ENCODE results near the gene INPP5F. TPM values are rescaled to one million over a fixed set of nuclear protein-coding genes. Genes with fewer than 3 reads are reported as not detected.

INPP5F gene
- total and polyA plus RNA-seq, 2 experiments from 2014 or later, result 41.4 to 86.0 TPM

DNA sequence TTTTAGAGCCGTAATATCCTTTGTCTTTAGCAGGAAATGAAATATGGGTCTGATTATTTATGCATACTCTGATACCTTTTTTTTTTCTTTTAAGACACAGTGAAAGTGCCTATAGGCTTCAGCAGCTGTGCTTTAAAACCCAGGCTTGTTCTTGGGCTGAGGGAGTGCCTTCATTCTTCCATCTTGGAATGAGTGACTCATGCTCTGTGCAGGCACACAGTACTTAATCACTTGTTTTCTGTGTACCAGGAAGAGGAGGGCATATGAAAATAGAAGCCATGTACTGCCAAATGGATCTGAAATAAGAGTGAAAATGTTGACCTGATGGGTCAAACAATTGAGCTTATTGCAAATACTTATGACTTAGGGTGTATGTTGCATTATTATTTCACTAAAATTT, 12.0 kb downstream of the INPP5F start:
- H3K4me3 ChIP-seq, result no peak overlapping the region
- peak; percentile 55 for ATAC-seq
- no peak overlapping the region for H3K4me2 ChIP-seq
- peak; percentile 47 for DNase-seq (ENCODE audit: low spot score)
- peaks cover 3% of the 10 kb centered on the region for H3K27me3 Mint-ChIP-seq (ENCODE audit: insufficient read depth, low read depth, poor library complexity)
- H3K79me2 ChIP-seq (replicated peaks; ENCODE audit: insufficient read depth), result peaks cover 63% of the 10 kb centered on the region
- no peak overlapping the region for H3K4me3 Mint-ChIP-seq
- peaks cover 37% of the 10 kb centered on the region for H3K4me1 Mint-ChIP-seq
- TF ChIP-seq POLR2AphosphoS5 (IDR thresholded peaks at IDR 0.05; ENCODE audit: low read depth) (no peak), EZH2 (IDR thresholded peaks at IDR 0.05; ENCODE audit: low read depth, unreplicated experiment) (no peak), EZH2phosphoT487 (IDR thresholded peaks at IDR 0.05; ENCODE audit: unreplicated experiment) (no peak), ZNF331 (CRISPR knock-in tag; IDR thresholded peaks at IDR 0.05; ENCODE audit: low read depth) (no peak), ZNF114 (CRISPR knock-in tag; IDR thresholded peaks at IDR 0.05) (no peak), STAT1 (IDR thresholded peaks at IDR 0.05; ENCODE audit: unreplicated experiment) (no peak), CREB1 (CRISPR knock-in tag; IDR thresholded peaks at IDR 0.05; ENCODE audit: low read depth) (no peak), JUNB (IDR thresholded peaks at IDR 0.05; ENCODE audit: unreplicated experiment) (no peak), NANOG (IDR thresholded peaks at IDR 0.05; ENCODE audit: borderline replicate concordance) (no peak)
- TF ChIP-seq, protein P1, sequence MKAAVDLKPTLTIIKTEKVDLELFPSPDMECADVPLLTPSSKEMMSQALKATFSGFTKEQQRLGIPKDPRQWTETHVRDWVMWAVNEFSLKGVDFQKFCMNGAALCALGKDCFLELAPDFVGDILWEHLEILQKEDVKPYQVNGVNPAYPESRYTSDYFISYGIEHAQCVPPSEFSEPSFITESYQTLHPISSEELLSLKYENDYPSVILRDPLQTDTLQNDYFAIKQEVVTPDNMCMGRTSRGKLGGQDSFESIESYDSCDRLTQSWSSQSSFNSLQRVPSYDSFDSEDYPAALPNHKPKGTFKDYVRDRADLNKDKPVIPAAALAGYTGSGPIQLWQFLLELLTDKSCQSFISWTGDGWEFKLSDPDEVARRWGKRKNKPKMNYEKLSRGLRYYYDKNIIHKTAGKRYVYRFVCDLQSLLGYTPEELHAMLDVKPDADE (IDR thresholded peaks at IDR 0.05), result no peak
- TF ChIP-seq, protein P2, sequence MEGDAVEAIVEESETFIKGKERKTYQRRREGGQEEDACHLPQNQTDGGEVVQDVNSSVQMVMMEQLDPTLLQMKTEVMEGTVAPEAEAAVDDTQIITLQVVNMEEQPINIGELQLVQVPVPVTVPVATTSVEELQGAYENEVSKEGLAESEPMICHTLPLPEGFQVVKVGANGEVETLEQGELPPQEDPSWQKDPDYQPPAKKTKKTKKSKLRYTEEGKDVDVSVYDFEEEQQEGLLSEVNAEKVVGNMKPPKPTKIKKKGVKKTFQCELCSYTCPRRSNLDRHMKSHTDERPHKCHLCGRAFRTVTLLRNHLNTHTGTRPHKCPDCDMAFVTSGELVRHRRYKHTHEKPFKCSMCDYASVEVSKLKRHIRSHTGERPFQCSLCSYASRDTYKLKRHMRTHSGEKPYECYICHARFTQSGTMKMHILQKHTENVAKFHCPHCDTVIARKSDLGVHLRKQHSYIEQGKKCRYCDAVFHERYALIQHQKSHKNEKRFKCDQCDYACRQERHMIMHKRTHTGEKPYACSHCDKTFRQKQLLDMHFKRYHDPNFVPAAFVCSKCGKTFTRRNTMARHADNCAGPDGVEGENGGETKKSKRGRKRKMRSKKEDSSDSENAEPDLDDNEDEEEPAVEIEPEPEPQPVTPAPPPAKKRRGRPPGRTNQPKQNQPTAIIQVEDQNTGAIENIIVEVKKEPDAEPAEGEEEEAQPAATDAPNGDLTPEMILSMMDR (conservative IDR thresholded peaks at IDR 0.05; ENCODE audit: low read depth in 2 of 2), result no peak
- TF ChIP-seq, protein P3, sequence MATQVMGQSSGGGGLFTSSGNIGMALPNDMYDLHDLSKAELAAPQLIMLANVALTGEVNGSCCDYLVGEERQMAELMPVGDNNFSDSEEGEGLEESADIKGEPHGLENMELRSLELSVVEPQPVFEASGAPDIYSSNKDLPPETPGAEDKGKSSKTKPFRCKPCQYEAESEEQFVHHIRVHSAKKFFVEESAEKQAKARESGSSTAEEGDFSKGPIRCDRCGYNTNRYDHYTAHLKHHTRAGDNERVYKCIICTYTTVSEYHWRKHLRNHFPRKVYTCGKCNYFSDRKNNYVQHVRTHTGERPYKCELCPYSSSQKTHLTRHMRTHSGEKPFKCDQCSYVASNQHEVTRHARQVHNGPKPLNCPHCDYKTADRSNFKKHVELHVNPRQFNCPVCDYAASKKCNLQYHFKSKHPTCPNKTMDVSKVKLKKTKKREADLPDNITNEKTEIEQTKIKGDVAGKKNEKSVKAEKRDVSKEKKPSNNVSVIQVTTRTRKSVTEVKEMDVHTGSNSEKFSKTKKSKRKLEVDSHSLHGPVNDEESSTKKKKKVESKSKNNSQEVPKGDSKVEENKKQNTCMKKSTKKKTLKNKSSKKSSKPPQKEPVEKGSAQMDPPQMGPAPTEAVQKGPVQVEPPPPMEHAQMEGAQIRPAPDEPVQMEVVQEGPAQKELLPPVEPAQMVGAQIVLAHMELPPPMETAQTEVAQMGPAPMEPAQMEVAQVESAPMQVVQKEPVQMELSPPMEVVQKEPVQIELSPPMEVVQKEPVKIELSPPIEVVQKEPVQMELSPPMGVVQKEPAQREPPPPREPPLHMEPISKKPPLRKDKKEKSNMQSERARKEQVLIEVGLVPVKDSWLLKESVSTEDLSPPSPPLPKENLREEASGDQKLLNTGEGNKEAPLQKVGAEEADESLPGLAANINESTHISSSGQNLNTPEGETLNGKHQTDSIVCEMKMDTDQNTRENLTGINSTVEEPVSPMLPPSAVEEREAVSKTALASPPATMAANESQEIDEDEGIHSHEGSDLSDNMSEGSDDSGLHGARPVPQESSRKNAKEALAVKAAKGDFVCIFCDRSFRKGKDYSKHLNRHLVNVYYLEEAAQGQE (IDR thresholded peaks at IDR 0.05; ENCODE audit: unreplicated experiment), result no peak
- TF ChIP-seq, protein P4, sequence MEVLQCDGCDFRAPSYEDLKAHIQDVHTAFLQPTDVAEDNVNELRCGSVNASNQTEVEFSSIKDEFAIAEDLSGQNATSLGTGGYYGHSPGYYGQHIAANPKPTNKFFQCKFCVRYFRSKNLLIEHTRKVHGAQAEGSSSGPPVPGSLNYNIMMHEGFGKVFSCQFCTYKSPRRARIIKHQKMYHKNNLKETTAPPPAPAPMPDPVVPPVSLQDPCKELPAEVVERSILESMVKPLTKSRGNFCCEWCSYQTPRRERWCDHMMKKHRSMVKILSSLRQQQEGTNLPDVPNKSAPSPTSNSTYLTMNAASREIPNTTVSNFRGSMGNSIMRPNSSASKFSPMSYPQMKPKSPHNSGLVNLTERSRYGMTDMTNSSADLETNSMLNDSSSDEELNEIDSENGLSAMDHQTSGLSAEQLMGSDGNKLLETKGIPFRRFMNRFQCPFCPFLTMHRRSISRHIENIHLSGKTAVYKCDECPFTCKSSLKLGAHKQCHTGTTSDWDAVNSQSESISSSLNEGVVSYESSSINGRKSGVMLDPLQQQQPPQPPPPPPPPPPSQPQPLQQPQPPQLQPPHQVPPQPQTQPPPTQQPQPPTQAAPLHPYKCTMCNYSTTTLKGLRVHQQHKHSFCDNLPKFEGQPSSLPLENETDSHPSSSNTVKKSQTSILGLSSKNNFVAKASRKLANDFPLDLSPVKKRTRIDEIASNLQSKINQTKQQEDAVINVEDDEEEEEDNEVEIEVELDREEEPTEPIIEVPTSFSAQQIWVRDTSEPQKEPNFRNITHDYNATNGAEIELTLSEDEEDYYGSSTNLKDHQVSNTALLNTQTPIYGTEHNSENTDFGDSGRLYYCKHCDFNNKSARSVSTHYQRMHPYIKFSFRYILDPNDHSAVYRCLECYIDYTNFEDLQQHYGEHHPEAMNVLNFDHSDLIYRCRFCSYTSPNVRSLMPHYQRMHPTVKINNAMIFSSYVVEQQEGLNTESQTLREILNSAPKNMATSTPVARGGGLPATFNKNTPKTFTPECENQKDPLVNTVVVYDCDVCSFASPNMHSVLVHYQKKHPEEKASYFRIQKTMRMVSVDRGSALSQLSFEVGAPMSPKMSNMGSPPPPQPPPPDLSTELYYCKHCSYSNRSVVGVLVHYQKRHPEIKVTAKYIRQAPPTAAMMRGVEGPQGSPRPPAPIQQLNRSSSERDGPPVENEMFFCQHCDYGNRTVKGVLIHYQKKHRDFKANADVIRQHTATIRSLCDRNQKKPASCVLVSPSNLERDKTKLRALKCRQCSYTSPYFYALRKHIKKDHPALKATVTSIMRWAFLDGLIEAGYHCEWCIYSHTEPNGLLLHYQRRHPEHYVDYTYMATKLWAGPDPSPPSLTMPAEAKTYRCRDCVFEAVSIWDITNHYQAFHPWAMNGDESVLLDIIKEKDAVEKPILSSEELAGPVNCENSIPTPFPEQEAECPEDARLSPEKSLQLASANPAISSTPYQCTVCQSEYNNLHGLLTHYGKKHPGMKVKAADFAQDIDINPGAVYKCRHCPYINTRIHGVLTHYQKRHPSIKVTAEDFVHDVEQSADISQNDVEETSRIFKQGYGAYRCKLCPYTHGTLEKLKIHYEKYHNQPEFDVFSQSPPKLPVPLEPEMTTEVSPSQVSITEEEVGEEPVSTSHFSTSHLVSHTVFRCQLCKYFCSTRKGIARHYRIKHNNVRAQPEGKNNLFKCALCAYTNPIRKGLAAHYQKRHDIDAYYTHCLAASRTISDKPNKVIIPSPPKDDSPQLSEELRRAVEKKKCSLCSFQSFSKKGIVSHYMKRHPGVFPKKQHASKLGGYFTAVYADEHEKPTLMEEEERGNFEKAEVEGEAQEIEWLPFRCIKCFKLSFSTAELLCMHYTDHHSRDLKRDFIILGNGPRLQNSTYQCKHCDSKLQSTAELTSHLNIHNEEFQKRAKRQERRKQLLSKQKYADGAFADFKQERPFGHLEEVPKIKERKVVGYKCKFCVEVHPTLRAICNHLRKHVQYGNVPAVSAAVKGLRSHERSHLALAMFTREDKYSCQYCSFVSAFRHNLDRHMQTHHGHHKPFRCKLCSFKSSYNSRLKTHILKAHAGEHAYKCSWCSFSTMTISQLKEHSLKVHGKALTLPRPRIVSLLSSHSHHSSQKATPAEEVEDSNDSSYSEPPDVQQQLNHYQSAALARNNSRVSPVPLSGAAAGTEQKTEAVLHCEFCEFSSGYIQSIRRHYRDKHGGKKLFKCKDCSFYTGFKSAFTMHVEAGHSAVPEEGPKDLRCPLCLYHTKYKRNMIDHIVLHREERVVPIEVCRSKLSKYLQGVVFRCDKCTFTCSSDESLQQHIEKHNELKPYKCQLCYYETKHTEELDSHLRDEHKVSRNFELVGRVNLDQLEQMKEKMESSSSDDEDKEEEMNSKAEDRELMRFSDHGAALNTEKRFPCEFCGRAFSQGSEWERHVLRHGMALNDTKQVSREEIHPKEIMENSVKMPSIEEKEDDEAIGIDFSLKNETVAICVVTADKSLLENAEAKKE (CRISPR knock-in tag; IDR thresholded peaks at IDR 0.05), result no peak
- H3K9me2 ChIP-seq (ENCODE audit: insufficient read depth), result no peaks in the 10 kb centered on the region
- H3K4me1 ChIP-seq (ENCODE audit: insufficient read depth), result peaks cover 34% of the 10 kb centered on the region
- H2AFZ ChIP-seq, result no peak overlapping the region
- H3F3A ChIP-seq (replicated peaks; ENCODE audit: low read depth), result no peaks in the 10 kb centered on the region
- H4K20me1 ChIP-seq (replicated peaks; ENCODE audit: insufficient read depth), result no peaks in the 10 kb centered on the region
- no peak overlapping the region for H3K27ac ChIP-seq (ENCODE audit: low read depth)
- no peaks in the 10 kb centered on the region for H3K36me3 Mint-ChIP-seq (ENCODE audit: low read depth)
- no peaks in the 10 kb centered on the region for H3K9me3 Mint-ChIP-seq
- H3K27me3 ChIP-seq (ENCODE audit: insufficient read depth), result no peaks in the 10 kb centered on the region
- H3K27ac Mint-ChIP-seq, result 0 out of 2 replicates have a peak overlapping the region, but pooled peaks have one; percentile 8
- no peaks in the 10 kb centered on the region for H3K36me3 ChIP-seq (ENCODE audit: insufficient read depth)
